Skin epidermis (tissue), 12 donors: ENCODE measurements around the gene HOXB3.

ENCODE experiments used
- H3K27ac ChIP-seq, 21 experiments: fragments of 200-600 bp; sonication (generic) in 11 of 21; one replicate each; pipeline ENCODE4 v1.5.0; 2020; ENCODE audit warnings: mild to moderate bottlenecking in 3 of 21, inconsistent platforms in 2 of 21, moderate library complexity in 2 of 21
- H3K4me3 ChIP-seq, 7 experiments: fragments of 200-600 bp; sonication (generic) in 2 of 7; one replicate each; pipeline ENCODE4 v1.5.0; 2020; ENCODE audit warnings: inconsistent platforms in 2 of 7, mild to moderate bottlenecking in 2 of 7, moderate library complexity in 1 of 7

Gene HOXB3

DNA sequence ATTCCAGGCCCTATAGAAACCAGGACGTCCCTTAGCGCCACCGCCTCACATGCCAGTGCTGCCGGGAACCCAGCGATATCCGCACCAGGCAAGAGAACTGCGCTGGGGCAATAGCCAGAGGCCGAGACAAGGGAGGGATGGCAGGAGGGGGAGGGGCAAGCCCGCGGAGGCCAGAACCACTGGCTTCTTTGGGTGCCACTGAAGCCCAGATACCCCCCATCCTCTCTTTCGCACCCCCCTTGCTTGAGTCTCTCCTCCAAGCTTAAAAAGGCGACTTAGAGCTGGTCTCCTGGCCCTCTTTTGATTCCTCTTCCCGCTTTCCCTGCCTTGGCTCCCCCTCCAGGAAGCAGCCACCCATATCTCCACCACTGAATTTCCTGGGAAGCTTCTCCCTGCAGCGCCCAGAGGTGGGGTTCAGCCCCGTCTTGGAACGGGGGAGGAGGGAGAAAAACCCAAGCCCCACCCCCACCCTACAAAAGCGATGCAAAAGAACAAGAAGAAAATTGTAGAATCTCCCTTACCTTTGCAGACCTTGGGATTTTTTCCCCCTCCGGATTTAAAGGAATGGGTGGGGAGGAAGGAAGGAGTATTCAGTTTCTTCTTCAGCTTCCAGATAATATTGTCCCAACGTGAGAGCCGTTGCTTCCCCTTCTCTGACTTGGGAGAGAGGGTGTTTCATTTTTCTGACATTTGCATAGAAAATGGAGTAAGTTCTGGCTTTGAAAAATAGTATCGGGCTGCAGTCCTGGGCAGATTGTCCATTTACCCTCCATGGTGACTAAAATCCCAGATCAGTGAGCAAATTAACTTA is 14.1 kb upstream of the HOXB3 start:
- H3K27ac ChIP-seq: peak overlapping the region in 6 of 21 experiments; percentile 15 to 80 (median 39)
- H3K4me3 ChIP-seq: peak overlapping the region in 3 of 7 experiments; percentile 24 to 25 (median 25)

DNA sequence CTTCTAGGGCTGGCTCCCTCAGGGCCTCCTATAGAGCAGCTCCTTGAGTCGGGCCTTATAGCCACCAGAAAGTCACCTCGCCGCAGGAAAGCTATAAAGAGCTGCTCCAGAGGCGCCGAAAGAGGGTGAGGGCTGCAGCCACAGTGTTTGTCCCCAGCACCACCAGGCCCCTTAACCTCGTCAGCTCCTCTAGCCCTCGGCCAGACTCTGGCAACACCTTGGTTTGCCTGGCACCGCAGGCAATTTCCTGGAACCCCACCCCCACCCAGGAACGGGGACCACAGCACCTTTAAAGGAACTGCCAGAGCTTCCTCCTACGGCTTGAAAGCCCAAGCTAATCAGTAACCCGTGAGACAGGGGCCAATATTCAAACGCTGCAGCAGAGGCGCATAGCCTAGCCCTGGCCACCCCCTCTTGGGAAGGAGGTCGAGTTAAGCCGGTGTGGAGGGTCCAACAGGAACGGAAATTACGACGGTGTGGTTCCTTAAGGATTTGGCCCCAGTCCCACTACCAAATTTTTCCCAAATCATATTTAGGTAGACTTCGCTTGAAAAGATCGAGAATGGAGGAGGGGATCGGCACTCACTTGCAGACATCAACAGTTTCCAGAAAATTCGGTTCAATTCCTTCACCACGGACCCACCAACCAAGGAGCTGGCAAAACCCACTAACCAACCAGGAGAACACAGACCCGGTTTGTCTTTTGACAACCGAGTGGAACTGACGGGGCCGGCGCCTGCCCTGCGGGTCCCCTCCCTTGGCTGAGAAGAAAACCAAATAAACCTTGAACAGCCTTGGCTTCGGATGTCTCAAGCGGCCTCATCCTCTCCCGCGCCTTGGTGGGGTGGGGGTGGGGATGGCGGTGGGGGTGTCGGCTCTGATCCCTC is 11.7 kb upstream of the HOXB3 start:
- H3K27ac ChIP-seq: no peak overlapping the region
- H3K4me3 ChIP-seq: peak overlapping the region in 1 of 7 experiments; percentile 25

DNA sequence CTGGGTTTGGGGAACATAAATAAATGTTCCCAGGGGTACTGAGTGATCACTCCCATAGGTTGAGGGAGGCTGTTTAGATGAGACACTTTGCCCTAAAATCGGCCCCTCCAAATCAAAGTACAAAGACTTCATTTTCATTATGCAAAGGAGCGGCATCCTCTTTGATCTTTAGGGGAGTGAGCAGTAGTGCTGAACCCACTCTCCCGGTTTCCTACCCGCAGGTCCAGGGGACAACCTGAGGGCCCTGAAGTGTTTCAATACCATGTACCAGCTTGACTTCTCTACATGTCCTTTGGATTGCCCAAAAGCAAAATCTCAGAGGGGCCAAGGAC is 11.1 kb upstream of the HOXB3 start:
- H3K27ac ChIP-seq: no peak overlapping the region
- H3K4me3 ChIP-seq: no peak overlapping the region

DNA sequence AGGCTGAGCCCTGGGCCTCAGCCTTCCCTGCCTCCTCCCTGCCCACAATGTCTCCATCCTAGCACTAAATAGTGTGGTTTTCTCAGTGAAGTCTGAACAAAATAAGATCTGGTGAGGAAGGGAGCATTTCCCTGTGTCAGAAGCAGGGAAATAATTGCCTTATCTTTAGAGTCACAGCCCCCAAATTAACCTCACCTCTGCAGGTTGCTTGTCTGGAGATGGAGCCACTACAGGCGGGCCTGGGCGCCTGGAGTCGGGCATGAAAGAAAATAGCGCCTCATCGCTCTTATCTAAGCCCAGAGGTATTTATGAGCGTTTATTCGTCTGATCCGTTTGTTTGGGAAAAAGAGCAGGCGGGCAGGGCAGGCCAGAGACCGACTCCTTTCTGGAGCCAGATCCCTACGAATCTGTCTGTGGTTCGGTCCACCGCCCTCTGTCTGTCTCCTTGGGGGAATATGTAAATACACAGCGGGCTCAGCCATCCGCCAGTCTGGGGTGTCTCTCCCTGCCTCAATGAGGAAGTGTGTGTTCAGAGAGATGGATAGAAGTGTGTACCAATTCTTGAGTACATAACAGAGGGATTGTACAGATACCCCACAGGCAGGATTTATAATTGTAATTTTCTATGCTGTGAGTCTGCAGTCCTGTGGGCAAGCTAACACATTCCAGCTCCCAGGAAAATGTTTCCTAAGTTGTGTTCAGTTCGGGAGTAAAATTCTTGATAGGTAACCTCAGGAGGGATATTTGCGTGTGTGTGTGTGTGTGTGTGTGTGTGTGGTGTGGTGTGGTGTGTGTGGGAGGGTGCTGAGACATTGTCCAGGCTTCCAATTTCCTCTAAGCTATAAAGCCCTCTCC is 10.4 kb upstream of the HOXB3 start:
- Histone ChIP-seq H3K4me3 (no peak overlapping the region), H3K27ac (no peak overlapping the region)

DNA sequence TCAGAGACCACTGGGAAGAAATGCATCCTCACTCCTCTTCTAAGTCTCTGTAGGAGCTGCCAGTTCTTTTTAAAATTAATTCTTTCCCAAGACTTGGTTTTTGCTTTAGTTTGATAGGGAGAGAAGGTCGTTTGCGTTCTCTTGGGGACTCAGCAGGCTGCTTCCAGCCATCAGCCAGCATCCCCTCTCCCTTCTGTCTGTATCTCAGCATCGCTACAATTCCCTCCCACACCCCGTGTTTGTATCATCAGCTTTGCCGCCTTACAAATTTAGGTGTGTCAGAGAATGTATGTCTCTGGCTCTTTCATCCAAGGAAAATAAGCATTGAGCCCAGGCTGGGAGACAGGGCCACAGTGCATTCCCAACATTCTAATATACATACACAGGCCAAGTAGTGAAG is 9.3 kb upstream of the HOXB3 start:
- Histone ChIP-seq H3K27ac (no peak overlapping the region), H3K4me3 (no peak overlapping the region)

DNA sequence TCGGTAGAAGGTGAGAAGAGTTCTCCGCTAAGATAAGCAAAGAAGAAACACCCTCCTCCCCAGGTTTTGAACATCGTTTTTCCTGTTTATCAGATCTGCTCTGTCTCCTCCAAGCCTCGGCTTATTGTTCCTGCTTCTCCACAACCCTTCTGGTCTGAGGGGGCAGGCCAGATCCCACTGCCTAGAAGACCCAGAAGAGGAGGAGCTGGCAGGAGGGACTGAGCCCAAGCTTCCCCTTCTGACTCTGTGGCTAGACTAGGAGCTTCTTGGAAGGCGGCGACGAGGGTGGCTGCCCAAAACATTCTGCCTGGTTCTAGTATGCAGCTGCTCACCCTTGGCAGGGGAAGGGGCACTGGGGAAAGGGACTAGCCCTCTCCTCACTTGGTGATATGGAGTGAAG is 8.7 kb upstream of the HOXB3 start:
- H3K4me3 ChIP-seq: no peak overlapping the region

DNA sequence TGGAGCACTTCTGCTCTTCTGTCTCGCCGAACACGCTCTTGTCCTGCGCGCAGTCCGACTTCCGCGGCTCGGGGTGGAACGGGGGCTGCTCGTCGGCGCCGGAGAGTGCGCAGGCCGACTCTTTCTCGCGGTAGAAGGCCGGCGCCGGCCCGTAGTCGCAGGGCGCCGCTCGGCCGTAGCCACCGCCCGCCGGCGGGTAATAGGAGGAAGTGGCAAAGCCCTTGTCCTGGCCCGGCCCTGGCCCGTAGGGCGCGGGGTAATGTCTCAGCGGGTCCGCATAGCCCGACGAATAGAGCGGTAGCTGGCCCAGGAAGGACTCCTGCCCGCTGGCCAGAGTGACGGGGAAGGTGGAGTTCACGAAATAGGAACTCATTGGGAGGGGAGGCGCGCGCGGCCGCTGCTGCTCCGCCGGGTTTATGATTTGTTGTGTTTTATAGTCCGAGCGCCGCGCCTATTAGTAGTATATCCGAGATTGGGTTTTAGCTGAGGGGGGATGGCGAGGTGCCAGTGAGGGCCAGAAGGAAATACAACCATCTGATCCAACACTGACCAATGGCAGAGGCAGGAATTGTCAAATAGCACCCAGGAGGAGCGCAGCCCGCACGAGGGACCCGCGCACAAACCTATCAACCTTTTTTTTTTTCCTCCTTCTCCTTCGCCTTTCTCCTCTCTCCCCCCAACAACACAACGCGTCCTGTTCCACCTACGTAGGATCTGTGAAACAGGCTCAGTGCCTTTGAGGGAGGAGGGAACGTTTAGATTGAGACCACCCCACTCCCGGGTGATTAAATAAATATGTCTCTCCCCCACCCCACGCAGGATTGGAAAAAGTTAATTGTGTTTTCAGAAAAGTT is 8.0 kb upstream of the HOXB3 start:
- Histone ChIP-seq H3K27ac (peak overlapping the region in 10 of 21 experiments; percentile 11 to 83 (median 64)), H3K4me3 (peak overlapping the region; percentile 25 to 47 (median 33))

More for the DNA sequence above, 8.7 kb upstream of the HOXB3 start:
- H3K27ac ChIP-seq: peak overlapping the region in 2 of 21 experiments; percentile 48 to 83

DNA sequence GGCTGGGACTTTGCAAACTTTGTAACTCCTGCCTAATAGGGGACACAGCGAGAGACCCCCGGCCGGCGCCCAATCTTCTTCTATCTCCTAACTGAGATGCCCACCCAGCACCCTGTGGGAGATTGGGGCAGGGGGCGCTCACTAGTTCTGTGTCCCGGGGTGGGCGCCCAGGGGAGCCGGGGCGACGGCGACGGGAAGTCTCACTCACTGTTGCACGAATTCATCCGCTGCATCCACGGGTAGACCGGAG is 7.4 kb upstream of the HOXB3 start:
- peak overlapping the region in 10 of 21 experiments; percentile 11 to 83 (median 64) for H3K27ac ChIP-seq

DNA sequence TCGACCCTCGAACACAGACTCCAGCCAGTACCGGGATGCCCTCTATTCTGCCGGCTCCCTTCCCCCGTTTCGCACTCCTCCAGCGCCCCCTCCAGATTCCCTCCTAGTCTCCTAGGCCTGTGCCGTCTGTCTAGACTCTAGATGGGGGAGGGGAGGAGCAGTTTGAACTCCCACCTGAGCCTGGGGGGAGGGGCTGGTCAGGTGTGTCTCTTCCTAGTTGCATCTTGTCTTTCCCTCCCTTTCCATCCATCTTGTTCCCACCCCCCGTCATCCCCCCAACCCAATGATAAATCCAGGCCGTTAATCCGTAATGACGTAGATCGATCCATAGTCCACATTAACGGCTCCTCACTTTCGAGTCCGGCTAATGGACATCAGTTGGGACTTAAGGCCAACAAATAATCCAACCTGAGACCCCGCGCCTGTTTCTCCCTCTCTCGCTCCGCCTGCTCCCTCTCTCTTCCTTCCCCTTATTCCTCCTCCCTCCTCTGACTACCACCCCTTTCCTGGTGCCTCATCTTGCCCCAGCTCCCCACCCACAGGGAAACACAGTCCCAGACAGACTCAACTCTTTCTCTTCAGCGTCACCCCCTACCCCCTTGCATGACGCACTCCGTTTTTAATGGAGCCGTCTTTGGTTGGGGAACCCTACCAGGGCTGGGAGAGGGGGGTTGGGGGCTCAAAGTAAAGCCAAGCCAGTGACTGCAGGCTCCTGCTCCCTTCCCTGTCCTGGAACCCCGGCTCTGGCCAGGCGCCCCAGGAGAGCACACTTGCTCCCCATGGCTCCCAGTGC is 6.9 kb upstream of the HOXB3 start:
- H3K4me3 ChIP-seq: peak overlapping the region; percentile 25 to 47 (median 33)
- peak overlapping the region in 8 of 21 experiments; percentile 22 to 83 (median 65) for H3K27ac ChIP-seq

More for the DNA sequence above, 7.4 kb upstream of the HOXB3 start:
- H3K4me3 ChIP-seq: peak overlapping the region; percentile 25 to 47 (median 33)

DNA sequence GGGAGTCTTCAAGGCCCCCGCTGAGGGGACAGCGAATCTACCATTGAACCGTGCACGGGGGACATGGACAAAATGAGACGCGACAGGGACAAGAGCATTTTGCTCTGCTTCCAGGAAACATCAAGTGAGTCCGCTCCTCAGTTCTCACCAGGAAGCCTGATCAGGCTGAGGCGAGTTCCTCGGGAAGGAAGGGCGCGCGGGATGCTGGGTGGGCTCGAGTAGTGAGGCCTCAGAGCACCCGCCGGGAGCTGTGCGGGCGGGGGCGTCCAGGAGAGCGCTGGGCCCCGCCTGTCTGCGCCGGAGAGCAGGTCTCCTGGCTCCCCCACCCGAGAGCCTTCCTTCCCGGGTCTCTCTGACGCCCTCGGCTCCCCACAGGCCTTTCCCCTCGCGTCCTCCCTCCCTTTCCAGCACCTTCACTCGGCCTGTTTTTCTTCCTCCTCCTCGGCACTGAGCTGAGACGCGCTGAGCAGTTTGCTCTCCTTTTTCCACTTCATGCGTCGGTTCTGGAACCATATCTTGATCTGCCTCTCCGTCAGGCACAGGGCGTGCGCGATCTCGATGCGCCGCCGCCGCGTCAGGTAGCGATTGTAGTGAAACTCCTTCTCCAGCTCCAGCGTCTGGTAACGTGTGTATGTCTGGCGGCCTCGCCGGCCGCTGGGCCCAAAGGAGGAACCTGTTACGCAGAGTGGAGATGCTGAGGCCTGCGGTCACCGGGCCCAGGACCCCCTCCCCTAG is 6.1 kb upstream of the HOXB3 start:
- peak overlapping the region in 3 of 21 experiments; percentile 4 to 83 (median 37) for H3K27ac ChIP-seq
- peak overlapping the region in 2 of 7 experiments; percentile 7 to 47 for H3K4me3 ChIP-seq

DNA sequence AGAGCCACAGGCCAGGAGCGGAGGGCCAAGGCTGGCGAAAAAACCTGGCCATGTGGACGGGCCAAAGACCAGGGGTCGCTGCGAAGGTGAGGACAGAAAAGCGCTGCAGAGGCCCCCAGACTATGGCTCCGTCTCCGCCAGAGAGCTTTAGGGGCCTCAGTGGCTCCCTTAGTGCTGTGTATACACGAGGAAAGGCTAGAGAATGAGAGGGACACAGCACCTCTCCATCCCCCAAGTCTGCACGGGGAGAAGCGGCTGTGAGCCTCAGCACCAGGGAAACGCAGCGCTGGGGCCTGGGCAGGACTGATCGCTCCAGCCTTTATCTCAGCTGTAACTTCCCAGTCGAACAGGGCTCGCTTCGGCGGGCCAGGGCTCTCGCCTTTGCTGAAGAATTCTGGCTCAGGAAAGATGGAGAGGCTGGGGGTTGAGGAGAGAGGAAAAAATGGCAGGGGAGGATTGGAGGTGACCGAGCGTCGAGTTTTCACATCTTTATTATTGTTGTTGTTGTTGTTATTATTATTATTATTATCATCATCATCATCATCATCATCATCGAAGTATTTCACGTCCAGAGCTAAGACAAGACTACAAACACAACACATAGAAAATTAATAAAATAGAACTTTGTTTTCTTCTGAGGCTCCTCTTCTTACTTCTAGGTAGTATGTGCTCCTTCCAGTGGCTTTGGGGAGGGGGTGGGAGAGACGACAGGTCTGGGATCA is 5.4 kb upstream of the HOXB3 start:
- H3K27ac ChIP-seq: peak overlapping the region in 4 of 21 experiments; percentile 14 to 94 (median 52)

DNA sequence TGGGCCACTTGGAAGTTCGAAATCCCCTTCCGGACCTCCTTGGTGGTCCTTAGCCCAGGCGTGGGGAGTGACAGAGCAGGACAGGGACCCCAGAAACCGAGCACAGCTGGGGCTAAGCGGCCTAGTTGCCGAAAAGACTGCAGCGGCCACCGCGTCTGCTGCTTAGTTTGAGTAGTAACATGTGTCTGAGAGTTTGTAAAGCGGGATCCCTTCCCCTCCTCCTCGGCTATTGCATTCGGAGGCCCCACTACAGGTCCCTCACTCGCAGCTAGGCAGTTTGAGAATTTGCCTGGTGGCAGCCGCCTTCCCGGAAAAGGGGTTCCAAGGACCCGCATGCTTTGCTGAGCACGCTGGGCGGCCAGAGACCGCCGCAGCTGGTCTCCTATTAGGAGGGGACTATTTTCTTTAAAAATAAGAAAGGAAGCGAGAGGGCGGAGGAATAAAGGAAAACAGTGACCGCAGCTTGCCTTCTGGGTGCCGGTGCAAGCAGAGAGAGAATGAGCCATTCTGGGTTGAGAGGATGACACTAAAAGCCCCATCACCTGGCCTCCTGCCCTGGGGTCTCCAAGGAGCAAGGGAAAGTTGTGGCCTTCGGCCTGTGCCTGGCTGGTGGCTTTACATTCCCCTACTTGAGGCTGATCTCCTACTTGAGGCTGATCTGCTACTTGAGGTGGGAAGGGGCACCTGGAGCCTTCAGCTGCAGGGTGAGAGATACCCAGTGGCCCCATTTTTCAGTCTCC is 4.7 kb upstream of the HOXB3 start:
- H3K4me3 ChIP-seq: no peak overlapping the region
- peak overlapping the region in 6 of 21 experiments; percentile 14 to 94 (median 72) for H3K27ac ChIP-seq

More for the DNA sequence above, 5.4 kb upstream of the HOXB3 start:
- no peak overlapping the region for H3K4me3 ChIP-seq

DNA sequence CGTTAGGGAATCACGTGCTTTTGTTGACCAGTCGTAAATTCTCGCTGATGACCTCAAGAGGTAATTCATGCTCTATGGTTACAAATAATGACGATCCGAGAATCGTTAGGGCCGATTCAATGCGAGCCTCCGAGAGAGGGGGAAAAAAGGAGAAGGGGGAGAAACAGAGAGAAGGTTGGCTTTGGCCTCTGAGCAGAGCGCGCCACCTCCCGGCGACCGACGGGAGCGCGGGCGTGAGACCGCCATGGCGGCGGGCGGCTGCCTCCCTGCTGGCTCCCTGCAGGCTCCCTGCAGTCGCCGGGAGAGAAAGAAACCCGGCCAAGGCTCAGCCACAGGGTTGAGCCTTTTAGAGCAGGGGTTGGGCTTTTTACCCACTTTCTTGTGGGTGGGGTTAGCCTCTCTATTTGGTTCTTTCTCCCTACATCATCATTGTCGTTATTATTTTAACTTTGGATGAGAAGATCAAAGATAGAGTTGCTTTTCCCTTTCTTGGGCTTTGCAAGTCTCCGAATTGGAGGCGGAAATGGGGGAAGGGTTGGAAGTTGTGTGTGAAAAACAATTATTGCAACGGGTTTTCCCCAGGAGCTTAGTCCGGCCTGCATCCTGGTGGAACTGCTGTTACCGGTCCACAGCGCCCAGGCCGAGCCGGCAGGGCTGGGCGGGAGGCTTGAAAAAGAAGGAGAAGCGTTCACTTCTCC is 3.9 kb upstream of the HOXB3 start:
- peak overlapping the region in 6 of 21 experiments; percentile 14 to 94 (median 82) for H3K27ac ChIP-seq
- H3K4me3 ChIP-seq: peak overlapping the region in 4 of 7 experiments; percentile 2 to 35 (median 16)

DNA sequence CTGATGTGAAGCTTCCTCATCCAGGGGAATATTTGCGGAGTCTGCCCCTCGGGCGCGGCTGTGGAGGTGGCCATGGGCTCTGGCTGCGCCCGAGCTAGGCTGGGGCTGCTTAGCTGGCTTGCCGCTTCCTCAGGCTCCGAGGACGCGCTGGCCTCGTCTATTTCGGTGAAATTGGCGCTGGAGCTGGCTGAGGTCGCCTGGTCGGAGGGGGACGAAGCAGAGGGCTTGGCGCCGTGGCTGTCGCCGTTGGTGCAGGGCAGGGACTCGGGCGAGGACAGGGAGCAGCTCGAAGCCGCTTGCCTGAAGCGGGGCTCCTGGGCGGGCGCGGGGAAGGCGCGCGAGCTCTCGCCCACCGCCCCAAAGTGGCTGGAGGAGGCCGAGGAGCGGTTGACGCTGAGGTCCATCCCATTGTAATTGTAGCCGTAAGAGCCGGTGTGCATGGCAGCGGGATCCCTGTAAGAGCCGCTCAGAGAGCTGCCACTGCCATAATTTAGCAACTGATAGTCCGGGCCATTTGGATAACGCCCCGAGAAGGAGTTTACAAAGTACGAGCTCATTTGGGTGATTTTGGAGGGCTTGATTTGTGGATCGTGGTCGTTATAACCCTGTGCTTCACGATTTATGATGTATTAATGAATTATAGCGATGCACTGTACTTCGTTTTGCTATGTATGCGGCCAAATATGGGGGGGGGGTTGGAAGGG is 3.2 kb upstream of the HOXB3 start, which contains the start of gene HOXB5:
HOXB5 (minus strand) TSS at position 654 of the 704 bp plus-strand sequence; CDS start at position 557, 97 bp downstream.
- Histone ChIP-seq H3K4me3 (peak within 1 kb of the TSS in 6 of 7 experiments; percentile 2 to 36 (median 16)), H3K27ac (peak within 1 kb of the TSS in 7 of 21 experiments; percentile 17 to 94 (median 81))

DNA sequence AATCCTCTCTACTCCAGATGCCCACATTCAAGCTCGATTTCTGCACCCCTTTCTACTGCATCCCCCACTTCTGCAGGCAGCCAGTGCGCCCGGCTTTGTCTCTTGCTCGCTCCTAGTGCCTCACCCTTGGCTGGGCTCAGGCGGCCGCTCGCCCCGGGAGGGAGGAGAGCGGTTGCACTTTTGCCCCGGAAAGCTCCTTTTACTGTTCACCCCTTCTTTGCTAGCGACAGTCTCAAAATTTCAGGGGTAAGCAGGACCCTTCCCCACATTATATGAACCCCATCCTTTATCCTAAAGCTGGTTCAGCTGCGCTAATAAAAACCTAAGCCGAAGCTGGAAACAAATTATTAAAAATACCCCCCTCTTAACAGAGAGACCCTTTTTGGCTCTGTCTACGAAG is 2.5 kb upstream of the HOXB3 start:
- Histone ChIP-seq H3K27ac (peak overlapping the region in 6 of 21 experiments; percentile 59 to 94 (median 82)), H3K4me3 (peak overlapping the region in 2 of 7 experiments; percentile 18 to 36)
